Tibial artery (tissue), 4 donors: ENCODE data around the gene PDK2.

Experiments used
- DNase-seq, 2 donors: peaks; one replicate each; pipeline ENCODE4 v3.0.0-alpha.2; 2019
- H3K27ac ChIP-seq, 2 donors: fragments of 200-600 bp; sonication (generic) in 1 of 2; 1 replicate in 1 of 2; 2 replicates in 1 of 2; pipeline ENCODE4 v1.5.1; 2018 to 2019; ENCODE audit warnings: mild to moderate bottlenecking in 1 of 2
- H3K27me3 ChIP-seq, 2 donors: fragments of 200-600 bp; sonication (generic) in 1 of 2; one replicate each; pipeline versions ENCODE4 v1.5.1 to v1.6.0; 2016 to 2019
- H3K36me3 ChIP-seq, 3 donors: fragments of 200-600 bp; sonication (generic) in 2 of 3; one replicate each; pipeline ENCODE4 v1.5.1; 2016 to 2019; ENCODE audit warnings: mild to moderate bottlenecking in 2 of 3
- H3K4me1 ChIP-seq, 4 donors: fragments of 200-600 bp; sonication (generic) in 2 of 4; 1 replicate in 3 of 4; 2 replicates in 1 of 4; pipeline ENCODE4 v1.5.1; 2016 to 2019
- H3K4me3 ChIP-seq, 2 donors: fragments of 200-600 bp; sonication (generic) in 1 of 2; 1 replicate in 1 of 2; 2 replicates in 1 of 2; pipeline ENCODE4 v1.5.1; 2018 to 2019; ENCODE audit warnings: mild to moderate bottlenecking in 2 of 2
- H3K9me3 ChIP-seq, 3 donors: fragments of 200-600 bp; sonication (generic) in 1 of 3; one replicate each; pipeline ENCODE4 v1.5.1; 2016 to 2019
- CTCF ChIP-seq, 2 experiments: fragments of 200-600 bp in 1 of 2; fragments of 450-650 bp in 1 of 2; IDR thresholded peaks; one replicate each; pipeline ENCODE4 v1.5.1; 2017 to 2019; ENCODE audit warnings: antibody characterized with exemption in 2 of 2, mild to moderate bottlenecking in 1 of 2, moderate library complexity in 1 of 2
- intact Hi-C: fragments of 100-400 bp; cut with DNase I; formaldehyde crosslinking; loops from one replicate; pipeline ENCODE4 v1.15.0; 2023; ENCODE audit warnings: low total_unique reads

Gene PDK2

GRCh38 chr17:50135316-50136095 lies 40.4 kb downstream of the PDK2 start:
- DNase-seq: peak in 1 of 2 donors; percentile 64
- no peak for TF ChIP-seq CTCF (IDR thresholded peaks at IDR 0.05)
- peaks cover 29 to 65% (median 57%) of the 10 kb centered on the region in 3 donors for H3K36me3 ChIP-seq
- no peak overlapping the region for H3K27ac ChIP-seq
- H3K4me1 ChIP-seq: peaks cover 0 to 41% (median 33%) of the 10 kb centered on the region in 4 donors
- no peak overlapping the region for H3K4me3 ChIP-seq
- H3K27me3 ChIP-seq: no peaks in the 10 kb centered on the region
- no peaks in the 10 kb centered on the region for H3K9me3 ChIP-seq
- intact Hi-C loops: no loop called here

- Histone ChIP-seq H3K4me1 (peaks cover 0 to 36% (median 29%) of the 10 kb centered on the region in 4 donors), H3K9me3 (no peaks in the 10 kb centered on the region), H3K4me3 (no peak overlapping the region), H3K27ac (no peak overlapping the region), H3K27me3 (no peaks in the 10 kb centered on the region), H3K36me3 (peaks cover 30 to 72% (median 63%) of the 10 kb centered on the region in 3 donors)
- no peak for DNase-seq
- TF ChIP-seq CTCF (IDR thresholded peaks at IDR 0.05): no peak
- intact Hi-C loops: no loop called here
These were observed 41.0 kb downstream of the PDK2 start for GRCh38 chr17:50136096-50136687.

GRCh38 chr17:50137042-50137441 lies 41.9 kb downstream of the PDK2 start:
- no peak overlapping the region for H3K4me3 ChIP-seq
- H3K4me1 ChIP-seq: peaks cover 0 to 34% (median 27%) of the 10 kb centered on the region in 4 donors
- no peak overlapping the region for H3K27ac ChIP-seq
- H3K36me3 ChIP-seq: peaks cover 36 to 80% (median 72%) of the 10 kb centered on the region in 3 donors
- no peaks in the 10 kb centered on the region for H3K27me3 ChIP-seq
- H3K9me3 ChIP-seq: no peaks in the 10 kb centered on the region
- intact Hi-C loops: no loop called here
- TF ChIP-seq CTCF (IDR thresholded peaks at IDR 0.05): no peak
- DNase-seq: no peak

- Histone ChIP-seq H3K4me3 (no peak overlapping the region), H3K4me1 (peaks cover 0 to 12% (median 5%) of the 10 kb centered on the region in 4 donors), H3K36me3 (peaks cover 56 to 100% (median 94%) of the 10 kb centered on the region in 3 donors), H3K27me3 (no peaks in the 10 kb centered on the region), H3K9me3 (no peaks in the 10 kb centered on the region), H3K27ac (peak overlapping the region; percentile 50 to 55)
- DNase-seq: peak in 1 of 2 donors; percentile 64
- intact Hi-C loops: no loop called here
- TF ChIP-seq CTCF (IDR thresholded peaks at IDR 0.05): no peak
These were observed 44.1 kb downstream of the PDK2 start for GRCh38 chr17:50139185-50139783.

- Histone ChIP-seq H3K36me3 (peaks cover 64 to 100% (median 96%) of the 10 kb centered on the region in 3 donors), H3K27ac (peak overlapping the region; percentile 50 to 55), H3K4me3 (no peak overlapping the region), H3K9me3 (no peaks in the 10 kb centered on the region), H3K4me1 (peaks cover 0 to 13% (median 6%) of the 10 kb centered on the region in 4 donors), H3K27me3 (no peaks in the 10 kb centered on the region)
- peak; percentile 93 to 97 for TF ChIP-seq CTCF (IDR thresholded peaks at IDR 0.05)
- intact Hi-C loops: loop anchor here (2.0 kb wide), 1 partner anchor 19 kb away; no protein-coding TSS in a partner anchor
- DNase-seq: peak; percentile 78 to 89
These were observed 45.1 kb downstream of the PDK2 start for GRCh38 chr17:50139950-50140885.
